ENCODE measurements around the gene GID8.

The GID8 gene

DNA sequence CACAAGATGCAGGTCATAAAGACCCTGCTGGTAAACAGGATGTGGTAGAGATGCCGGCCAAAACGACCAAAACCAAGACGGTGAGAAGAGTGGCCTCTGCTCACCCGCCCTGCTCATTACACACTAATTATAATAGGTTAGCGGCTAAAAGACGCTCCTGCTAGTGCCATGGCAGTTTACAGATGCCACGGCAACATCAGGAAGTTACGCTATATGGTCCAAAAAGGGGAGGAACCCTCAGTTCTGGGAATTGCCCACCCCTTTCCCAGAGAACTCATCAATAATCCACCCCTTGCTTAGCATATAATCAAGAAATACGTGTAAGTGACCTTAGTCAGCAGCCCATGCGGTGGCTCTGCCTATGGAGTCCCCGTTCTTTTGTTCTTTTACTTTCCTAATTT is 51.3 kb downstream of the GID8 start:
- DNase-seq: no peak

DNA sequence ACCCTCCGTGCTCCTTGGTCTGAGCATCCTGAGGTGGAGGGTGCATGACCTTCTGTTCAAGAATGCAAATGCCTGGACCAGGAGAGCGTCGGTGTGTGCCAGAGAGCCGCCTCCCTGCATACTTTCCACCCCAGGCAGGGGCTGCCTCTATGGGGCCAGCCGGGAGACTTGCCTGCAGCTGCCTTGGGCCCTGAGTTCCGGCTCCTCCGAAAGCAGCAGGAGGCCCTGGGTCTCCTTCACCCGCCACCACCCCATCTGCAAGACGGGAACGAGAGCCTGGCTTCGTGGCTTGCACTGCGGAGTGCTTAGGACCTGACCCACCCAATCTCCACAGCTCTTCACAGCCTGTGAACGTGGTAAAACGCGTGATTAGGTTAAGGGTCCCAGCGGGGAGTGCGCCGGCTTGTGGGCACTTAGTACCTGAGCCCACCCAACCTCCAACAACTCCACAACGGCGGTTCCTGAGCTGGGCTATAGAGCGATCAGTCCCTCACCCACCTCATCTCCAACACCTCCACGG is 52.4 kb downstream of the GID8 start:
- DNase-seq: no peak

DNA sequence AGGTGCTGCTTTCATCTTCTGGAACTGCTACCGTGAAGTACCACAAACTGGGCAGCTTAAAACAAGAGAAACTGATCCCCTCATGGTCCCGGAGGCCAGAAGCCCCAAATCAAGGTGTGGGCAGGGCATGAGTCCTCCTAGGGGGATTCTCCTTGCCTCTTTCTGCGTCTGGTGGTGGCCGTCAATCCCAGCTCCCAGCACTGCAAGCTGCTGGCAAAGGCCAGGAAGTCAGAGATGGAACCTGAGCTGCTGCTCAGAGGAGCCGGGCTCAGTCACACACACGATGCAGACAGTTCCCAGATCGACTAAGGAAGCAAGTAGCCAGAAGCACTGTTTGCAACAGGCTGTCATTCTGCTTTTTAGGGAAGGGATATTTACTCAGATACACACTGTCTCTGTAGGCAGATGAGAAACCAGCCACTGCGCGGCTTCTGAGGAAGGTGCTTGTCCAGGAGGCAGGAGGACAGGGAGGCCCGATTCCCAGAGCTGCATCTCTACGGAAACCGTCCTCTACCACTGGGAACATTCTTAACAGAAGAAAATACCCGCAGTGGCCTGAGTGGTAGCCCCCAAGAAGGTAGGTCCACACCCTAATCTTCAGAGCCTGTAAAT is 53.4 kb downstream of the GID8 start:
- no peak for DNase-seq

GRCh38 chr20:62991863-62992262 is 53.9 kb downstream of the GID8 start:
- DNase-seq: no peak

GRCh38 chr20:62993856-62994494 is 56.0 kb downstream of the GID8 start:
- no peak for DNase-seq

DNA sequence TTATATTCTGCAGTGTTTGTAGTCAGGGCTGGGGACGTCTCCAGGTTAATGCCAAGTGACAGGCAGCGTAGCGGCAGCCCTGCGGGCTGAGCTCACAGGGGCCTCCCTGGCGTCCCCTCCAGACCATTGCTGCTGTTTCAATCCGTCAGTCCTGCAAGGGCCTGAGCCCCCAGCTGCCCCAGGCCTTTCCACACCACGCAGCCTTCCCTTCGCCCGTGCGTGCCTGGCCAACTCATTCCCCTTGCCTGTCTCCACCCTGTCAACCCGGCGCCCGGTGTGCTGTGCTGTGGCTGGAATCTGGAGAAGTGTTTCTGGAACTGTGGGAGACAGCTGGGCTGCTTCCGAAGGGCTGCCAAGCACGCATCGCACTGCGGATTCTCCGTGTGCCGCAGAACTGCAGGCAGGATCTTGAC is 56.9 kb downstream of the GID8 start:
- no peak for DNase-seq

DNA sequence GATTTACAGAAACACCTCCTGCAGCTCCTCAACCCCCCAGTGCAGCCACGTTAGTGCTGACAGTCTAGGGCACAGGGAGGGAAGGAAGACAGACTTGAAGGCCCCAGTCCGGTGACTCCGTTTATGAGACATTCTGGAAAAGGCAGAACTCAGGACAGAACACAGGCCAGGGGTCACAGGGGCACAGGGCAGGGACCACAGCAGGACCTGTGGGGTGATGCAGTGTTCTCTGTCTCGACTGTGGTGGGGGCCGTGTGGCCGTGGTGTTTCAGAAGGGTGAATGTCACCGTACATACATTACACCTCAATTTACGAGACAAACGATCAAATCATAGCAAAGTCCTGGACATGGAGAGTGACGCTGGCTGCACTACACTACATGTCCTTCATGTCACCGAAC is 57.5 kb downstream of the GID8 start:
- DNase-seq: no peak

DNA sequence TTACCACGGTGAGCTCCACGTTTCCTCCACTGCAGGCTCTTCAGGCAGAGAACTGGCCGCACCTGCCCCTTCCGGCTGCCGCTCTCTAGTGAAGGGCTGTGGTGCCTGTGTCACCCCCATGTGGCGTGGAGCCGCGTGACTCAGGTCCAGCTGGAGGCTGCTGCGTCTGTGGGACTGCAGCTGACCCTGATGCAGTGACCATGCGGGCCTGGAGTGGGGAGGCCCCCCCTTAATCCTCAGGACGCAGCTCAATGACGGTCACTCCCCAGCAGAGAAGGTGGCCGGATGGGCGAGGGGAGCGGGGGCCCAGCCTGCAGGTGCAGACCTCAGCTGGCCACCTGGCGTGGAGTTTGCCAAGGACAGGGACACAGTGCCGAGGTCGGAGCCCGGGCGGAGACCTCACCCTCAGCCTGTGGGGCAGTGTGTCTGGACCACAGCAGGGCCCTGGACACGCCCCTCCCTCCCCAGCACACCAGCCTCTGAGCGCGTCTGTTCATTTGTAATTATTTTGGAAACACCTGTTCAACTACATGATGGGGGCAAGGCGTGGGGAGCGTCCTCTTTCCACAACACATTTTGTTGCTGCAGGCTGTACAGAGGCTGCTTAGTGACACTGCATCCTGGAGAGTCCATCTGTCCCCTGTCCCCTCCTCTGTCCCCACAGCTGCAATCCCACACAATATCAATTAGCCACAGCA is 58.1 kb downstream of the GID8 start:
- no peak for DNase-seq

GRCh38 chr20:62996596-62996982 is 58.6 kb downstream of the GID8 start:
- no peak for DNase-seq

DNA sequence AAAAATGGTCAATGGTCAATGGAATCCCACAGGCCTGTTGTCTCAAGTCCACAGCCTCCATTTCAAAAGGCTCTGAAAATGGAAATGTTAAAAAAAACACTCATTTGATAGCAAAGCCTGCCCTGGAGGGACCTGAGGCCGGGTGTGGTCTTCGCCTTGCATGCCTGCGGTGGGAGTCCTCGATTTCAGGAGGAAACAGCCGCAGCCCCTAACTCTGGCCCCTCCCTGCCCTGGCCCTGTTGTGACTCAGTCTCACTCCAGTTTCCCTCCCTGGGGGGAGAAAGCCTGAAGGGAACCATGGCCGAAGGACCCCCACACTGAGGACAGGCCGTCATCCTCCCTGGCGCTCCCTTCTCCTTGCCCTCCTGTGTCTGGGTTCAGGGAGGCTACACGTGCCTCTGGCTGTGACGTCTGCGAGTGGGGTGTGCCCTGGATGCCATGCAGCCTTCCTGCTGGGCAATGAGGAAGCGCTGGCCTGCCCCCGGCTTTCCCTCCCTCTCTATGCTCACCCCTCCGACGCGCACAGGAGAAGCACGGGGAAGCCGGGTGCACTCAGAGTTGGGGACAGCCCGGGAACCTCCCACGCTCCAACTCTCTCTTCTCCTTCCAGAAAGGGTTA is 59.6 kb downstream of the GID8 start:
- DNase-seq: no peak
